Measurements from ENCODE around the gene KANK2.

- TF ChIP-seq POLR2A (IDR thresholded peaks at IDR 0.05) (no peak), CTCF (IDR thresholded peaks at IDR 0.05) (no peak)
Measured at GRCh38 chr19:11191273-11191755, 6.0 kb downstream of the KANK2 start.

All from lower leg skin (tissue), 3 donors.